K562 (cell line): ENCODE data around the gene ATP13A1. TPM values are rescaled to one million over a fixed set of nuclear protein-coding genes. Genes with fewer than 3 reads are reported as not detected.
"Not testable (repeated sequence)": the region's sequence is repeated elsewhere in the genome, so short reads cannot be mapped to it uniquely, and the experiment has no call there.

Source experiments
- ATAC-seq: fragments of 200-7000 bp; cut with Tn5 transposase; 3 replicates; pipeline ENCODE4 v1.9.1; 2020; ENCODE audit warnings: moderate library complexity
- BruUV-seq: library from RNA; stranded (reverse); fragments of 400-500 nt; replicated peaks from 2 replicates; lab custom pipeline; 2021; lab: Mats Ljungman, UMichigan
- CTCF ChIA-PET: fragments of 300-600 bp; formaldehyde crosslinking; extraction: SDS; loops from one replicate; lab custom pipeline; 2021; ENCODE audit warnings: low intra/inter-chr PET ratio; lab: Yijun Ruan, JAX
- POLR2A ChIA-PET: fragments of 300-600, 350-650 bp; sonication (Branson Sonifier 250); formaldehyde crosslinking; extraction: SDS; loops from one replicate; lab custom pipeline; 2021; ENCODE audit warnings: antibody characterized with exemption, inconsistent platforms; lab: Yijun Ruan, JAX
- DNase-seq, 4 experiments: peaks; one replicate each; pipeline versions ENCODE4 v3.0.0 to v3.0.0-alpha.2; 2011 to 2018; ENCODE audit warnings: low spot score in 3 of 4, mixed read lengths in 3 of 4; ENCODE audit errors: extremely low read depth in 1 of 4
- FAIRE-seq: peaks from 2 replicates; lab custom pipeline; 2011; peaks lifted over from hg19 to GRCh38; lab: Jason Lieb, UNC
- H2AFZ ChIP-seq: 2 replicates; pipeline ENCODE4 v1.6.0; 2011; ENCODE audit warnings: low read depth, low read length, control low read depth, inconsistent platforms
- H3K27ac ChIP-seq: fragments of 200-600 bp; 3 replicates; pipeline ENCODE4 v1.8.0; 2011; ENCODE audit warnings: low read depth, mild to moderate bottlenecking, control low read depth, inconsistent platforms, low read length, moderate library complexity, mixed read lengths; ENCODE audit errors: extremely low read depth
- H3K27me3 ChIP-seq, 2 experiments: fragments of 300-600 bp in 1 of 2; 2 replicates in 1 of 2; 3 replicates in 1 of 2; pipeline versions ENCODE4 v1.6.0 to v1.8.0; 2011; ENCODE audit warnings: inconsistent platforms in 2 of 2, low read length in 2 of 2, mild to moderate bottlenecking in 1 of 2, mixed read lengths in 1 of 2, moderate library complexity in 1 of 2; ENCODE audit not compliant: control insufficient read depth in 2 of 2, insufficient read depth in 2 of 2
- H3K36me3 ChIP-seq: fragments of 300-600 bp; 3 replicates; pipeline ENCODE4 v1.8.0; 2011; ENCODE audit warnings: mild to moderate bottlenecking, low read length, inconsistent platforms; ENCODE audit not compliant: control insufficient read depth, insufficient read depth
- H3K4me1 ChIP-seq, 2 experiments: fragments of 200-600 bp in 1 of 2; replicated peaks in 1 of 2; 2 replicates in 1 of 2; 3 replicates in 1 of 2; pipeline versions ENCODE4 v1.5.1 to v1.8.0; 2011; ENCODE audit warnings: inconsistent platforms in 2 of 2, low read length in 2 of 2, mild to moderate bottlenecking in 1 of 2, mixed read lengths in 1 of 2, moderate library complexity in 1 of 2; ENCODE audit not compliant: control insufficient read depth in 2 of 2, insufficient read depth in 2 of 2
- H3K4me2 ChIP-seq: 2 replicates; pipeline ENCODE4 v1.6.1; 2011; ENCODE audit warnings: low read length, control low read depth, inconsistent platforms, mixed read lengths; ENCODE audit not compliant: insufficient read depth
- H3K4me3 ChIP-seq: fragments of 200-600 bp; sonication (generic), shearing (Covaris generic); 2 replicates; pipeline ENCODE4 v1.5.1; 2016; ENCODE audit warnings: control low read depth, inconsistent platforms
- H3K79me2 ChIP-seq: fragments of 200-600 bp; 3 replicates; pipeline ENCODE4 v1.8.0; 2011; ENCODE audit warnings: low read length, inconsistent platforms; ENCODE audit not compliant: control insufficient read depth, insufficient read depth
- H3K9ac ChIP-seq, 2 experiments: 2 replicates each; pipeline versions ENCODE4 v1.6.0 to v1.6.1; 2011; ENCODE audit warnings: low read depth in 2 of 2, low read length in 2 of 2, control low read depth in 1 of 2, inconsistent platforms in 1 of 2, mild to moderate bottlenecking in 1 of 2, mixed read lengths in 1 of 2; ENCODE audit not compliant: insufficient read depth in 1 of 2
- H3K9me1 ChIP-seq: one replicate; pipeline ENCODE4 v1.6.0; 2011; ENCODE audit warnings: inconsistent platforms, mild to moderate bottlenecking, low read length, moderate library complexity; ENCODE audit not compliant: control insufficient read depth, insufficient read depth
- H3K9me3 ChIP-seq: replicated peaks from 2 replicates; pipeline ENCODE4 v1.5.1; 2011; ENCODE audit warnings: low read depth, low read length, inconsistent platforms; ENCODE audit not compliant: control insufficient read depth, insufficient read depth
- H4K20me1 ChIP-seq: replicated peaks from 2 replicates; pipeline ENCODE4 v1.6.1; 2011; ENCODE audit warnings: low read length, inconsistent platforms, mixed read lengths; ENCODE audit not compliant: control insufficient read depth, insufficient read depth
- ELK3 ChIP-seq: fragments of 450-650 bp; formaldehyde crosslinking; IDR thresholded peaks from 2 replicates; pipeline ENCODE4 v1.4.0; 2020; ENCODE audit warnings: mild to moderate bottlenecking
- ETS1 ChIP-seq: conservative IDR thresholded peaks from 2 replicates; pipeline ENCODE4 v1.6.1; 2011; ENCODE audit warnings: low read depth, mild to moderate bottlenecking, low read length; ENCODE audit not compliant: control insufficient read depth
- PHF8 ChIP-seq: fragments of 200-600 bp; sonication (generic); IDR thresholded peaks from 2 replicates; pipeline ENCODE4 v1.6.1; 2012; ENCODE audit warnings: mixed run types, mild to moderate bottlenecking, inconsistent platforms, low read length, moderate library complexity, borderline replicate concordance
- ZBTB1 ChIP-seq: sonication (generic); formaldehyde crosslinking; IDR thresholded peaks from 2 replicates; pipeline ENCODE4 v1.8.1; 2023; ENCODE audit warnings: missing genetic modification reagents, low read depth, mild to moderate bottlenecking, borderline replicate concordance
- ZNF24 ChIP-seq: fragments of 450-650 bp; IDR thresholded peaks from 2 replicates; pipeline ENCODE4 v1.6.1; 2016
- ZNF277 ChIP-seq: fragments of 250-450 bp; sonication (Bioruptor Pico); IDR thresholded peaks from 2 replicates; pipeline ENCODE4 v1.8.0; 2022; ENCODE audit warnings: inconsistent platforms, mild to moderate bottlenecking, moderate library complexity, borderline replicate concordance
- ZNF407 ChIP-seq: fragments of 450-650 bp; IDR thresholded peaks from 2 replicates; pipeline ENCODE4 v1.6.1; 2016; ENCODE audit warnings: low read depth
- ZNF79 ChIP-seq: fragments of 250-450 bp; sonication (Bioruptor Pico); IDR thresholded peaks from 2 replicates; pipeline ENCODE4 v1.4.0; 2020; ENCODE audit warnings: low read depth, mild to moderate bottlenecking, moderate library complexity
- WGBS: fragments of 100-300 bp; shearing (Covaris generic); methylation state at CpG from one replicate; pipeline ENCODE4 v1.1.6; 2016; ENCODE audit warnings: low coverage, mixed read lengths; ENCODE audit not compliant: insufficient coverage; ENCODE audit errors: missing lambda C conversion rate; 5-methylcytosine and 5-hydroxymethylcytosine counted together
- in situ Hi-C: fragments of 300-500 bp; cut with MboI; formaldehyde crosslinking; loops from 4 replicates; pipeline ENCODE4 v1.15.0; 2018; ENCODE audit warnings: inconsistent platforms, mixed read lengths
- intact Hi-C: fragments of 100-400 bp; cut with micrococcal nuclease; formaldehyde crosslinking; loops from 2 replicates; pipeline ENCODE4 v1.14.2; 2022
- polyA plus RNA-seq, 8 experiments: library from polyadenylated mRNA; depleted of rRNA in 4 of 8; stranded (reverse) in 5 of 8; unstranded in 3 of 8; fragments of >200 nt; fragmentation: Nextera tagmentation in 2 of 8; fragmentation: Illumina TruSeq in 1 of 8; extraction: Ambion mirVana in 2 of 8; extraction: Trizol in 1 of 8; gene quantifications; 2 replicates each; pipeline versions ENCODE4 v1.2.1 to v1.2.3, GENCODE V29; 2011 to 2014; ENCODE audit warnings: inconsistent platforms in 1 of 8, missing spikeins in 1 of 8
- total RNA-seq, 7 experiments: library from RNA; depleted of rRNA in 6 of 7; stranded (reverse); fragments of >200 nt in 6 of 7; fragmentation: Illumina TruSeq in 2 of 7; extraction: Trizol in 2 of 7; gene quantifications; 2 replicates each; pipeline versions ENCODE4 v1.2.1 to v1.2.3, GENCODE V29; 2011 to 2021; ENCODE audit warnings: low replicate concordance in 1 of 7

The ATP13A1 gene
- total and polyA plus RNA-seq, 9 of the 15 experiments (the other 6 are each of a cell fraction or from before 2014, with no cell fraction given): 0.90 to 83.8 (median 23.1) TPM

- TF ChIP-seq ZNF407 (no peak), ZBTB1 (CRISPR knock-in tag) (no peak), PHF8 (no peak), ETS1 (no peak), ZNF79 (no peak), ZNF24 (no peak), ZNF277 (CRISPR knock-in tag) (no peak), ELK3 (CRISPR knock-in tag) (no peak)
These were observed 41.4 kb upstream of the ATP13A1 start (continued) for GRCh38 chr19:19704836-19705235.

GRCh38 chr19:19700493-19700892, 37.0 kb upstream of the ATP13A1 start:
- H3K36me3 ChIP-seq, H3K4me2 ChIP-seq, H3K9ac ChIP-seq, H3K27me3 ChIP-seq, H3K9me3 ChIP-seq, BruUV-seq, DNase-seq, H3K79me2 ChIP-seq, H4K20me1 ChIP-seq, CTCF ChIA-PET, H3K9me1 ChIP-seq, H3K4me3 ChIP-seq, FAIRE-seq, H2AFZ ChIP-seq, H3K27ac ChIP-seq, intact Hi-C loops, in situ Hi-C loops, ATAC-seq, H3K4me1 ChIP-seq: not testable (repeated sequence)
- POLR2A ChIA-PET: interaction anchor here (0.9 kb wide), 1 partner anchor 30 kb away, joined by 3 read pairs; no protein-coding TSS in a partner anchor
- 0% methylated on average over 1 of the region's 1 CpG for WGBS
